GM12878 (cell line): ENCODE data around the gene ASB8. TPM values are rescaled to one million over a fixed set of nuclear protein-coding genes. Genes with fewer than 3 reads are reported as not detected.
A peak's percentile ranks its signal among the peaks of the same experiment; 100 is the strongest.

Experiments used
- BACH1 ChIP-seq: fragments of 450-650 bp; IDR thresholded peaks from 2 replicates; pipeline ENCODE4 v1.6.1; 2017; ENCODE audit warnings: mild to moderate bottlenecking, borderline replicate concordance
- CHD1 ChIP-seq: IDR thresholded peaks from 2 replicates; pipeline ENCODE4 v1.6.1; 2012; ENCODE audit warnings: low read depth, low read length, improper control_type of control experiment
- CREB1 ChIP-seq: IDR thresholded peaks from 2 replicates; pipeline ENCODE4 v1.6.1; 2012; ENCODE audit warnings: low read depth, mild to moderate bottlenecking, inconsistent platforms
- DPF2 ChIP-seq: fragments of 450-650 bp; IDR thresholded peaks from 2 replicates; pipeline ENCODE4 v1.6.1; 2017; ENCODE audit warnings: mild to moderate bottlenecking
- FOXK2 ChIP-seq: fragments of 450-650 bp; IDR thresholded peaks from 2 replicates; pipeline ENCODE4 v1.6.1; 2017; ENCODE audit warnings: mild to moderate bottlenecking, moderate library complexity
- FOXM1 ChIP-seq: IDR thresholded peaks from 2 replicates; pipeline ENCODE4 v1.6.1; 2012; ENCODE audit warnings: low read depth, mild to moderate bottlenecking, inconsistent platforms, low read length, moderate library complexity
- HCFC1 ChIP-seq: fragments of 150-350 bp; IDR thresholded peaks from 2 replicates; pipeline ENCODE4 v1.6.1; 2014; ENCODE audit warnings: low read length
- HDAC6 ChIP-seq: fragments of 200-600 bp; sonication (generic); IDR thresholded peaks from one replicate; pipeline ENCODE4 v1.8.0; 2017; ENCODE audit warnings: antibody characterized with exemption; ENCODE audit not compliant: unreplicated experiment
- NFXL1 ChIP-seq: fragments of 450-650 bp; IDR thresholded peaks from 2 replicates; pipeline ENCODE4 v1.6.1; 2017; ENCODE audit warnings: antibody characterized with exemption, mild to moderate bottlenecking, borderline replicate concordance
- NFYB ChIP-seq: IDR thresholded peaks from 2 replicates; pipeline ENCODE4 v1.6.1; 2011; ENCODE audit warnings: low read depth, mild to moderate bottlenecking, low read length, improper control_type of control experiment, moderate library complexity; ENCODE audit not compliant: insufficient read depth
- NR2F1 ChIP-seq: fragments of 450-650 bp; conservative IDR thresholded peaks from 2 replicates; pipeline ENCODE4 v1.6.1; 2017; ENCODE audit warnings: mild to moderate bottlenecking
- PAX5 ChIP-seq: IDR thresholded peaks from 2 replicates; pipeline ENCODE4 v1.6.1; 2011; ENCODE audit warnings: low read depth, low read length, borderline replicate concordance
- PAX8 ChIP-seq: fragments of 450-650 bp; IDR thresholded peaks from 2 replicates; pipeline ENCODE4 v1.6.1; 2017; ENCODE audit warnings: mild to moderate bottlenecking, moderate library complexity
- POLR2AphosphoS5 ChIP-seq: IDR thresholded peaks from 2 replicates; pipeline ENCODE4 v1.6.1; 2011; ENCODE audit warnings: mild to moderate bottlenecking, low read length, inconsistent platforms
- POU2F2 ChIP-seq: IDR thresholded peaks from 3 replicates; pipeline ENCODE4 v1.6.1; 2011; ENCODE audit warnings: low read depth, mild to moderate bottlenecking, low read length, borderline replicate concordance
- RUNX3 ChIP-seq: IDR thresholded peaks from 2 replicates; pipeline ENCODE4 v1.6.1; 2012; ENCODE audit warnings: low read length, inconsistent platforms
- SIN3A ChIP-seq: IDR thresholded peaks from 2 replicates; pipeline ENCODE4 v1.6.1; 2012; ENCODE audit warnings: low read depth, low read length, improper control_type of control experiment
- SMAD1 ChIP-seq: fragments of 450-650 bp; IDR thresholded peaks from 2 replicates; pipeline ENCODE4 v1.6.1; 2018; ENCODE audit warnings: mild to moderate bottlenecking, low read depth; ENCODE audit not compliant: partially characterized antibody
- SRF ChIP-seq, 2 experiments: IDR thresholded peaks; 2 replicates each; pipeline ENCODE4 v1.6.1; 2011; ENCODE audit warnings: low read depth in 2 of 2, low read length in 2 of 2, mild to moderate bottlenecking in 1 of 2, moderate library complexity in 1 of 2
- TAF1 ChIP-seq: IDR thresholded peaks from 2 replicates; pipeline ENCODE4 v1.6.1; 2011; ENCODE audit warnings: mild to moderate bottlenecking, low read depth, low read length, borderline replicate concordance
- TARDBP ChIP-seq: IDR thresholded peaks from 2 replicates; pipeline ENCODE4 v1.6.1; 2016; ENCODE audit warnings: borderline replicate concordance
- YBX1 ChIP-seq: fragments of 450-650 bp; IDR thresholded peaks from 2 replicates; pipeline ENCODE4 v1.6.1; 2016; ENCODE audit warnings: antibody characterized with exemption
- polyA plus RNA-seq, 11 experiments: library from polyadenylated mRNA; depleted of rRNA in 4 of 11; unstranded in 6 of 11; stranded (reverse) in 5 of 11; fragments of >200 nt; fragmentation: Nextera tagmentation in 4 of 11; fragmentation: Illumina TruSeq in 1 of 11; extraction: Ambion mirVana in 4 of 11; extraction: Trizol in 1 of 11; gene quantifications; 1 replicate in 1 of 11; 2 replicates in 10 of 11; pipeline versions ENCODE4 v1.2.1 to v1.2.3, GENCODE V29; 2011 to 2016; ENCODE audit warnings: inconsistent platforms in 2 of 11, missing spikeins in 2 of 11, low read depth in 1 of 11
- total RNA-seq, 4 experiments: library from RNA; depleted of rRNA in 3 of 4; stranded (reverse); fragments of >200 nt in 3 of 4; fragmentation: Illumina TruSeq in 1 of 4; extraction: Trizol in 1 of 4; gene quantifications; 2 replicates each; pipeline versions ENCODE4 v1.2.1 to v1.2.3, GENCODE V29; 2013 to 2021
- TF ChIP-seq, protein P1 (sequence below): IDR thresholded peaks from 2 replicates; pipeline ENCODE4 v1.6.1; 2012; ENCODE audit warnings: mild to moderate bottlenecking, low read depth, low read length
- TF ChIP-seq, protein P2 (sequence below): fragments of 450-650 bp; IDR thresholded peaks from 2 replicates; pipeline ENCODE4 v1.6.1; 2017; ENCODE audit warnings: mild to moderate bottlenecking, moderate library complexity
- TF ChIP-seq, protein P3 (sequence below): fragments of 450-650 bp; IDR thresholded peaks from 2 replicates; pipeline ENCODE4 v1.6.1; 2017; ENCODE audit warnings: low read depth, mild to moderate bottlenecking, moderate library complexity

ASB8 gene
- total and polyA plus RNA-seq, 10 of the 15 experiments (the other 5 are each of a cell fraction or from before 2014, with no cell fraction given) = 23.7 to 48.0 (median 29.1) TPM

DNA sequence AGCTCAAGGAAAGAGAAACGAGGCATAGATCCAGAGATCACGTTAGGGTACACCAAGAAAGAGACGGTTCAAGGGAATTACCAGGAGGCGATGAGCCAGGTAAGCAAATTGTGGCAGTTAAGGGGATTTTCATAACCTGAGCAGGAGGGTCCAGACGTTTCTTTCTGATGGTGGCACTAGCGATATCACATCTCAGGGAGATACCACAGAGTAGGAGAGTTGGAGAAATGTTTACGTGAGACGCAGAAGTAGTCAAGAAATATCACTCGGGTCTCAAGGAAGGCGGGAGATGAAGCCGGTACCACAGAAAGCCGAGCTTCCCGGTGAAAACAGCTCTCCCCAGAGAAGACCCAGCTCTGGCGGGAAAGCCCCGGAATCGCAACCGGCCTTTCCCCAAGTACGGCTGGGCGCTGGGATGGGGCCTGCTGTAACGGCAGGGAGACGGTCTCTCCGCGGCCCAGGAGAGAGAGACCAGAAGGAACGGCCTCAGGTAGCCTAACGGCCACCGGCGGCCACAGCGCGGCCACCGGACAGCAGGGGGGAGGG, 51.9 kb downstream of the ASB8 start (continued):
- TF ChIP-seq, protein P1, sequence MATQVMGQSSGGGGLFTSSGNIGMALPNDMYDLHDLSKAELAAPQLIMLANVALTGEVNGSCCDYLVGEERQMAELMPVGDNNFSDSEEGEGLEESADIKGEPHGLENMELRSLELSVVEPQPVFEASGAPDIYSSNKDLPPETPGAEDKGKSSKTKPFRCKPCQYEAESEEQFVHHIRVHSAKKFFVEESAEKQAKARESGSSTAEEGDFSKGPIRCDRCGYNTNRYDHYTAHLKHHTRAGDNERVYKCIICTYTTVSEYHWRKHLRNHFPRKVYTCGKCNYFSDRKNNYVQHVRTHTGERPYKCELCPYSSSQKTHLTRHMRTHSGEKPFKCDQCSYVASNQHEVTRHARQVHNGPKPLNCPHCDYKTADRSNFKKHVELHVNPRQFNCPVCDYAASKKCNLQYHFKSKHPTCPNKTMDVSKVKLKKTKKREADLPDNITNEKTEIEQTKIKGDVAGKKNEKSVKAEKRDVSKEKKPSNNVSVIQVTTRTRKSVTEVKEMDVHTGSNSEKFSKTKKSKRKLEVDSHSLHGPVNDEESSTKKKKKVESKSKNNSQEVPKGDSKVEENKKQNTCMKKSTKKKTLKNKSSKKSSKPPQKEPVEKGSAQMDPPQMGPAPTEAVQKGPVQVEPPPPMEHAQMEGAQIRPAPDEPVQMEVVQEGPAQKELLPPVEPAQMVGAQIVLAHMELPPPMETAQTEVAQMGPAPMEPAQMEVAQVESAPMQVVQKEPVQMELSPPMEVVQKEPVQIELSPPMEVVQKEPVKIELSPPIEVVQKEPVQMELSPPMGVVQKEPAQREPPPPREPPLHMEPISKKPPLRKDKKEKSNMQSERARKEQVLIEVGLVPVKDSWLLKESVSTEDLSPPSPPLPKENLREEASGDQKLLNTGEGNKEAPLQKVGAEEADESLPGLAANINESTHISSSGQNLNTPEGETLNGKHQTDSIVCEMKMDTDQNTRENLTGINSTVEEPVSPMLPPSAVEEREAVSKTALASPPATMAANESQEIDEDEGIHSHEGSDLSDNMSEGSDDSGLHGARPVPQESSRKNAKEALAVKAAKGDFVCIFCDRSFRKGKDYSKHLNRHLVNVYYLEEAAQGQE = no peak
- TF ChIP-seq TAF1 = 0 out of 2 replicates have a peak, but pooled peaks have one; percentile 61
- no peak for TF ChIP-seq PAX8
- peak; percentile 65 for TF ChIP-seq RUNX3
- peak; percentile 31; the same call in 1 of the 2 replicates for TF ChIP-seq CREB1
- TF ChIP-seq YBX1 = no peak
- peak; percentile 59 for TF ChIP-seq HDAC6
- TF ChIP-seq DPF2 = no peak
- no peak for TF ChIP-seq SMAD1
- TF ChIP-seq POLR2AphosphoS5 = peak; percentile 88
- TF ChIP-seq NFXL1 = no peak
- TF ChIP-seq PAX5 = no peak
- TF ChIP-seq, protein P2, sequence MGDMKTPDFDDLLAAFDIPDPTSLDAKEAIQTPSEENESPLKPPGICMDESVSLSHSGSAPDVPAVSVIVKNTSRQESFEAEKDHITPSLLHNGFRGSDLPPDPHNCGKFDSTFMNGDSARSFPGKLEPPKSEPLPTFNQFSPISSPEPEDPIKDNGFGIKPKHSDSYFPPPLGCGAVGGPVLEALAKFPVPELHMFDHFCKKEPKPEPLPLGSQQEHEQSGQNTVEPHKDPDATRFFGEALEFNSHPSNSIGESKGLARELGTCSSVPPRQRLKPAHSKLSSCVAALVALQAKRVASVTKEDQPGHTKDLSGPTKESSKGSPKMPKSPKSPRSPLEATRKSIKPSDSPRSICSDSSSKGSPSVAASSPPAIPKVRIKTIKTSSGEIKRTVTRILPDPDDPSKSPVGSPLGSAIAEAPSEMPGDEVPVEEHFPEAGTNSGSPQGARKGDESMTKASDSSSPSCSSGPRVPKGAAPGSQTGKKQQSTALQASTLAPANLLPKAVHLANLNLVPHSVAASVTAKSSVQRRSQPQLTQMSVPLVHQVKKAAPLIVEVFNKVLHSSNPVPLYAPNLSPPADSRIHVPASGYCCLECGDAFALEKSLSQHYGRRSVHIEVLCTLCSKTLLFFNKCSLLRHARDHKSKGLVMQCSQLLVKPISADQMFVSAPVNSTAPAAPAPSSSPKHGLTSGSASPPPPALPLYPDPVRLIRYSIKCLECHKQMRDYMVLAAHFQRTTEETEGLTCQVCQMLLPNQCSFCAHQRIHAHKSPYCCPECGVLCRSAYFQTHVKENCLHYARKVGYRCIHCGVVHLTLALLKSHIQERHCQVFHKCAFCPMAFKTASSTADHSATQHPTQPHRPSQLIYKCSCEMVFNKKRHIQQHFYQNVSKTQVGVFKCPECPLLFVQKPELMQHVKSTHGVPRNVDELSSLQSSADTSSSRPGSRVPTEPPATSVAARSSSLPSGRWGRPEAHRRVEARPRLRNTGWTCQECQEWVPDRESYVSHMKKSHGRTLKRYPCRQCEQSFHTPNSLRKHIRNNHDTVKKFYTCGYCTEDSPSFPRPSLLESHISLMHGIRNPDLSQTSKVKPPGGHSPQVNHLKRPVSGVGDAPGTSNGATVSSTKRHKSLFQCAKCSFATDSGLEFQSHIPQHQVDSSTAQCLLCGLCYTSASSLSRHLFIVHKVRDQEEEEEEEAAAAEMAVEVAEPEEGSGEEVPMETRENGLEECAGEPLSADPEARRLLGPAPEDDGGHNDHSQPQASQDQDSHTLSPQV = no peak
- no peak for TF ChIP-seq FOXK2
- no peak for TF ChIP-seq TARDBP
- no peak for TF ChIP-seq NR2F1
- TF ChIP-seq, protein P3, sequence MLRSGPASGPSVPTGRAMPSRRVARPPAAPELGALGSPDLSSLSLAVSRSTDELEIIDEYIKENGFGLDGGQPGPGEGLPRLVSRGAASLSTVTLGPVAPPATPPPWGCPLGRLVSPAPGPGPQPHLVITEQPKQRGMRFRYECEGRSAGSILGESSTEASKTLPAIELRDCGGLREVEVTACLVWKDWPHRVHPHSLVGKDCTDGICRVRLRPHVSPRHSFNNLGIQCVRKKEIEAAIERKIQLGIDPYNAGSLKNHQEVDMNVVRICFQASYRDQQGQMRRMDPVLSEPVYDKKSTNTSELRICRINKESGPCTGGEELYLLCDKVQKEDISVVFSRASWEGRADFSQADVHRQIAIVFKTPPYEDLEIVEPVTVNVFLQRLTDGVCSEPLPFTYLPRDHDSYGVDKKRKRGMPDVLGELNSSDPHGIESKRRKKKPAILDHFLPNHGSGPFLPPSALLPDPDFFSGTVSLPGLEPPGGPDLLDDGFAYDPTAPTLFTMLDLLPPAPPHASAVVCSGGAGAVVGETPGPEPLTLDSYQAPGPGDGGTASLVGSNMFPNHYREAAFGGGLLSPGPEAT = peak; percentile 34; the same call in 1 of the 2 replicates
- no peak for TF ChIP-seq BACH1
- no peak for TF ChIP-seq SRF (IDR thresholded peaks at IDR 0.05; ENCODE audit: low read depth in 2 of 2, low read length in 2 of 2)
- TF ChIP-seq POU2F2 = peak; percentile 61; the same call in 1 of the 3 replicates
- TF ChIP-seq NFYB = no peak
- TF ChIP-seq HCFC1 = no peak
- TF ChIP-seq FOXM1 = 0 out of 2 replicates have a peak, but pooled peaks have one; percentile 20
- no peak for TF ChIP-seq SIN3A
- 0 out of 2 replicates have a peak, but pooled peaks have one; percentile 59 for TF ChIP-seq CHD1
